Activated gamma-delta T cell treated with anti-CD3 and anti-CD28 coated beads, Interleukin-2, amount 50 U/mL, for 16 hours (primary cell): Measurements from ENCODE around the gene TTC36.
"Not testable (repeated sequence)": the region's sequence is repeated elsewhere in the genome, so short reads cannot be mapped to it uniquely, and the experiment has no call there.

Experiments used
- DNase-seq: peaks from one replicate; pipeline ENCODE4 v3.0.0-alpha.2; 2020; ENCODE audit warnings: low read depth

Gene TTC36, protein sequence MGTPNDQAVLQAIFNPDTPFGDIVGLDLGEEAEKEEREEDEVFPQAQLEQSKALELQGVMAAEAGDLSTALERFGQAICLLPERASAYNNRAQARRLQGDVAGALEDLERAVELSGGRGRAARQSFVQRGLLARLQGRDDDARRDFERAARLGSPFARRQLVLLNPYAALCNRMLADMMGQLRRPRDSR

DNA sequence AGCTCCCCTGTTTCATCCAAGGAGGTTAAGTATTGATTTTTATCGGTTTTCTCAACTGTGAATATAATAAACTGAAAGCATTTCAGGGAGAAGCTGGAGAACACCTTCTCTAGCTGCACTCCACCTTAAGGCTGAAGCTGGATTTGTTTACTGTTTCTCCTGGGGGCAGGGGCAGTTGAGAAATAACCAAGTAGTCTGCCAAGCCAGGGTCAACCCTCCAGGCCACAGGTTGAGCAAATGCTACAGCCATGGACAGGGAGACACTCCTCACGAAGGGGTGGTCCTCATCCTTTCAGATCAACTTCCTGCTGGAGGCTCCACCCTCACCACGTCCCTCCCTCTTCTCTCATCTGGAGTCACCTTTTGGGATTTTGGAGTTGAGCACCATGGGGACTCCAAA lies at the start of gene TTC36:
TSS of gene TTC36 (plus strand) at position 366 of the 400 bp plus-strand sequence. CDS start at position 387, 21 bp downstream.
- no peak for DNase-seq

GRCh38 chr11:118481238-118481637 lies 46.0 kb upstream of the TTC36 start:
- DNase-seq = not testable (repeated sequence)

- DNase-seq = no peak
These were observed 42.9 kb upstream of the TTC36 start for GRCh38 chr11:118484405-118484804.

DNA sequence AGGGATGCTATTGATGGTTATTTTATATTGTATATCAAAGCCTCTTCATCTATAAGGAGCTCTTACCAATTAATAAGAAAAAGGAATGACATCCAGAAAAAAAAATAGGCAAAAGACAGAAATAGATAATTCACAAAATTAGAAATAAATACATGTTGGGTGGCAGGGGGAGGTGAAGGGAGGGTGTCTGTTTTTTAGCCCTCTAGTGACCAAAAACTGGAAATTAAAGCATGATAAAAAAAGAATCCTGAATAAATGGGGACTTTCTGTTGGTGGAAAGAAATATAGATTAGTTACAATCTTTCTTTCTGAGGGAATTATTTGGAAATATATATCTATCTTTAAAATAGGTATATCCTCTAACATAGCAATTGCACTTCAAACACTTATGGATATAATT lies 42.0 kb upstream of the TTC36 start:
- DNase-seq = no peak

DNA sequence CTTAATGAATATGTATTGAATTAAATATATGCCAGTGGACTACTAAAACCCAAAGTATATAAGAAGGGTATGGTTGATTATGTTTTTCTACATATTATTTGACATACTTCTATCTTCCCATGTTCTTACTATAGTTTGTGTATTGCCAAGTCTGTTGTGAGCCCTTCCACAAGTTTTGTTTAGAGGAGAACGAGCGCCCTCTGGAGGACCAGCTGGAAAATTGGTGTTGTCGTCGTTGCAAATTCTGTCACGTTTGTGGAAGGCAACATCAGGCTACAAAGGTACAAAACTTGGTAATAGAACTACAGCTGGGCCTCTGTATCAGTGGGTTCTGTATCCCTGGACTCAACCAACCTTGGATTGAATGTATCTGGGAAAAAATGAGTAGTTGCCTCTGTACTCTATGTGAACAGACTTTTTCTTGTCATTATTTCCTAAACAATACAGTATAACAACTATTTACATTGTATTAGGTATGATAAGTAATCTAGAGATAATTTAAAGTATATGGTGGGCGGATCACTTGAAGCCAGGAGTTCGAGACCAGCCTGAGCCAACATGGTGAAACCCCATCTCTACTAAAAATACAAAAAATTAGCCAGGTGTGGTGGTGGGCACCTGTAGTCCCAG lies 38.7 kb upstream of the TTC36 start:
- peak; percentile 67 for DNase-seq

DNA sequence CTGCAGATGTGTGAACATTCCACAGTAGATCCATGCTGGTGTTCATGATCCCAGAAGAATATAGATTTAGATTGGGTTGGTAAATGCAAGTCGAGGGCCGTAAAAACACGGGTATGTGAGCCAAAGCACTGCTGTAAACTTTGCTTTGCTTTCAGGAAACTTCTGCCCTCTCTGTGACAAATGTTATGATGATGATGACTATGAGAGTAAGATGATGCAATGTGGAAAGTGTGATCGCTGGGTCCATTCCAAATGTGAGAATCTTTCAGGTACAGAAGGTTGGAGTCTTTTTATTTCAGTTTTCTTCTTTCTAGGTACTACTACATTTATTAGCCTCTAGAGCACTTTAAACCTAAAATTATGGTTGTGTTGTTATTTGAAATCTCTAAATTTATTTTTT lies 36.2 kb upstream of the TTC36 start:
- DNase-seq = no peak

GRCh38 chr11:118497831-118498230 lies 29.4 kb upstream of the TTC36 start:
- DNase-seq = no peak

DNA sequence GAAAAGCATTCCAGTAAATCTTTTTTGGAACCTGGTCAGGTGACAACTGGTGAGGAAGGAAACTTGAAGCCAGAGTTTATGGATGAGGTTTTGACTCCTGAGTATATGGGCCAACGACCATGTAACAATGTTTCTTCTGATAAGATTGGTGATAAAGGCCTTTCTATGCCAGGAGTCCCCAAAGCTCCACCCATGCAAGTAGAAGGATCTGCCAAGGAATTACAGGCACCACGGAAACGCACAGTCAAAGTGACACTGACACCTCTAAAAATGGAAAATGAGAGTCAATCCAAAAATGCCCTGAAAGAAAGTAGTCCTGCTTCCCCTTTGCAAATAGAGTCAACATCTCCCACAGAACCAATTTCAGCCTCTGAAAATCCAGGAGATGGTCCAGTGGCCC lies 24.1 kb upstream of the TTC36 start:
- no peak for DNase-seq

DNA sequence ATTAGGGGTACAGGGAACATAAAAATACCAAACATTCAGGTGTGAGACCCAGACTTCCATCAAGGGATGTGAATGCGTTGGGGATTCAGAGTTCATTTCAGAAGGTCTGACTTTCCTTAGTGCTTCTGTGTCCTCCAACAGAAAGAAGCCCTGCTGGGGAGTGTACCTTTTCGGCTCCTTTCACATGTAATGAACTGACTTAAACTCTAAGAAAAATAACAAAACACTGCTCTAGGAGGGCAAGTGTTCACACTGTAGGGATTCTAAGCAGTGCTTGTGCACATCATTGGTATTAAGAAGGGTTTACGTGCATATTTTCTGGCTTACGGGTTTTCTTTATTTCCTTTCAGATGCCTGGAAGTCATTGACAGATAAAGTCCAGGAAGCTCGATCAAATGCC lies 15.7 kb upstream of the TTC36 start:
- DNase-seq = no peak

DNA sequence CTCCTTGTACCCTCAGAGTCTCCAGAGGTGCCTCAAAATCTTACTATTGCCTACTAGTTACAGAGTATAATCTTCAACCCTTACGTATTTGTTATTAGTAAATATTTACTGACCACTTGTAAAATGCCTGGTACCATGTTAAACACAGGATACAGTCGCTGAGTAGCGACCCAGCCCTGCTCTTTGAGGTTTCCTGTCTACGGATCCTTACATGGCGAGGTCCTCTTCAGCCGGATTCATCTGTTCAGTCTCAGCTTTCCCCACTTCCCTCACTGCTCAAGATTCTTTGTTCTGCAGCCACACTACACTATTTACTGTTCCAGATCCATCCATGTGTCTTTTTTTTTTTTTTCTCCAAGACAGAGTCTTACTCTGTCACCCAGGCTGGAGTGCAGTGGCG lies 13.2 kb upstream of the TTC36 start:
- DNase-seq = no peak

DNA sequence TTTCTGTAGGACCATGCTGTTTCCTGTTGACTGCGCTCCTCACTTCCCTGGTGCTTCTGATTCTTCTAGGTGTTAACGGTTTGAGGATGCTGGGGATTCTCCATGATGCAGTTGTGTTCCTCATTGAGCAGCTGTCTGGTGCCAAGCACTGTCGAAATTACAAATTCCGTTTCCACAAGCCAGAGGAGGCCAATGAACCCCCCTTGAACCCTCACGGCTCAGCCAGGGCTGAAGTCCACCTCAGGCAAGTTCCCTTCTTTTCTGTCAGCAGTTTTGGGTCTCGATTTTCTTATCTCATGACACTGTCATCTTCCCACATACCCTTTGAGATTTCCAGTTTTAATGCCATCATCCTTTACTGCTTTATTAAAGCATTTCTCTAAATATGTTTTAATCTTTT lies 7.7 kb upstream of the TTC36 start:
- no peak for DNase-seq

GRCh38 chr11:118521892-118522311 lies 5.4 kb upstream of the TTC36 start:
- no peak for DNase-seq

- no peak for DNase-seq
These were observed 4.7 kb upstream of the TTC36 start for GRCh38 chr11:118522571-118523072.

DNA sequence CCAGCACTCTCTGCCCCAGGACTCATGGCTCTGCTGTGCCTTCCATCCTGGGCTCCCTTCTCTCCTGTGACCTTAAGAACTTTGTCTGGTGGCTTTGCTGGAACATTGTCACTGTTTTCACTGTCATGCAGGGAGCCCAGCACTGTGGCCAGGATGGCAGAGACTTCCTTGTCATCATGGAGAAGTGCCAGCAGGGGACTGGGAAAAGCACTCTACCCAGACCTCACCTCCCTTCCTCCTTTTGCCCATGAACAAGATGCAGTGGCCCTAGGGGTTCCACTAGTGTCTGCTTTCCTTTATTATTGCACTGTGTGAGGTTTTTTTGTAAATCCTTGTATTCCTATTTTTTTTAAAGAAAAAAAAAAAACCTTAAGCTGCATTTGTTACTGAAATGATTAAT lies 2.9 kb upstream of the TTC36 start:
- DNase-seq = no peak

DNA sequence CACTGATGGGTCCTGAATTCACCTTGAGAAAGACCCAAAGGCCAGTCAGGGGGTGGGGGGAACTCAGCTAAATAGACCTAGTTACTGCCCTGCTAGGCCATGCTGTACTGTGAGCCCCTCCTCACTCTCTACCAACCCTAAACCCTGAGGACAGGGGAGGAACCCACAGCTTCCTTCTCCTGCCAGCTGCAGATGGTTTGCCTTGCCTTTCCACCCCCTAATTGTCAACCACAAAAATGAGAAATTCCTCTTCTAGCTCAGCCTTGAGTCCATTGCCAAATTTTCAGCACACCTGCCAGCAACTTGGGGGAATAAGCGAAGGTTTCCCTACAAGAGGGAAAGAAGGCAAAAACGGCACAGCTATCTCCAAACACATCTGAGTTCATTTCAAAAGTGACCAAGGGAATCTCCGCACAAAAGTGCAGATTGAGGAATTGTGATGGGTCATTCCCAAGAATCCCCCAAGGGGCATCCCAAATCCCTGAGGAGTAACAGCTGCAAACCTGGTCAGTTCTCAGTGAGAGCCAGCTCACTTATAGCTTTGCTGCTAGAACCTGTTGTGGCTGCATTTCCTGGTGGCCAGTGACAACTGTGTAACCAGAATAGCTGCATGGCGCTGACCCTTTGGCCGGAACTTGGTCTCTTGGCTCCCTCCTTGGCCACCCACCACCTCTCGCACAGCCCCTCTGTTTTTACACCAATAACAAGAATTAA lies 2.4 kb upstream of the TTC36 start:
- no peak for DNase-seq

- DNase-seq = no peak
These were observed 586 bp upstream of the TTC36 start for GRCh38 chr11:118526688-118527087.

- DNase-seq = no peak
These were observed 1.2 kb downstream of the TTC36 start for GRCh38 chr11:118528511-118528910.

DNA sequence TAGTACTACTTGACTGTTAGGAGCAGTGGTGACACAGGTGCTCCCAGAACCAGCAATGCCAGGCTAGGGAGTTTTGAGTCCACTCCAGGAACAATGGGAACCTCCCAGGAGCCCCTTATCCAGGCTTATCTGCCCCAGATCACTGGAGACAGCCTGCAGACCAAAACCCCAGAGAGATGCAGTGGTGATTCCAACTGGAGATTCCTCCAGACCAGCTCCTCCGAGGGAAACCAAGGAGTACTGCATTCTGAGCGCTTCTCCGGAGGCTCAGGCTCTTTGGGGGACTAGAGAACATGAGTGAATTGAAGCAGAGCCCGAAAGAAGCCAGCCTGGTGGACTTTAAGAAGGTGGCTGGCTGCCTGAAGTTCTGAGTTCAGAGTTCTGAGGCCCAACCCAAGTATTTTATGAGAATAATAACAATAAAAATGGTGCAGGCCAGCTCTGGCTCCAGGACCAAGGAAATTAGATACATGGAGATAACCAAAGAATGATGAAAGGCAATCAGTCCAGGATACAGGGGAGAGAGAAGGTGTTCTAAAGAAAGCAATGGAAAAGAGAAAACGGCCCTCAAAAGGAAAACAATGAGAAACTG lies 2.4 kb downstream of the TTC36 start:
- no peak for DNase-seq

- no peak for DNase-seq
These were observed 3.0 kb downstream of the TTC36 start for GRCh38 chr11:118530180-118530682.

DNA sequence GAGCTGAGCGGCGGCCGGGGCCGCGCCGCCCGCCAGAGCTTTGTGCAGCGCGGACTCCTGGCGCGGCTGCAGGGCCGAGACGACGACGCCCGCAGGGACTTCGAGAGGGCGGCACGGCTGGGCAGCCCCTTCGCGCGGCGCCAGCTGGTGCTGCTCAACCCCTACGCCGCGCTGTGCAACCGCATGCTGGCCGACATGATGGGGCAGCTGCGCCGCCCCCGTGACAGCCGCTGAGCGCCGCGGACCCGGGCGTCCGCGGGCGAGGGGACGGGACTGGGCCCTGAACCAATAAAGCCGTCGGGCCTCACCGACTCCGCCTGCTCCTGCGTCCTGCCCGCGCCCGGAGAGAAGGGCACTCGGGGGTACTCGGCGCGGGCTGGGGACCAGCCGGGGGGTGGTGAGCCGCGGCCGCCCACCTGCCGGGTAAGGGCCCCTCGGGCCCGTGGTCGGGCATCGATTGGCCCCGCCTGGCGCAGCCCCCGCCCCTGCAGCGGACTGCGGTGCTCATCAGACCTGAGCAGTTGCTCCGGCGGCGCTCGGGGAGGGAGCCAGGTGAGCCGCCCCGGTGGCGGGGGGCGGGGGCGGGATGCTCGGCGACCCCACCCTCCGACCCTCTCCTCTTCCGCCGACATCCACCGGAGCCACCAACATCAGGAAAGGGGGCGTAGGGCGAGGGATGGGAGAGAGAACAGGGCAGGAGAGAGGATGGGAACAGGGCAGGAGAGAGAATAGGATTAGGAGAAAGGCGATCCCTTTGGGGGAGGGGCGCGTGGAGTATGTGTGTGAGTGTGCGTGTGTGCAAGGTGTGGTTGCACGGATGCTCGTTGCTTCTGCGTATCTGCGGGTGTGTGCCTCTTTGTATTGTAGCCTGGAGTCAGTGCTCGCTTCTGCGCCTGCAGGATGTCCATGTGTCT lies 3.7 kb downstream of the TTC36 start, which contains the start of gene TMEM25:
TSS of gene TMEM25 (plus strand) at position 510 of the 914 bp plus-strand sequence. CDS start 610 bp downstream, outside the sequence.
- DNase-seq = peak; percentile 58

DNA sequence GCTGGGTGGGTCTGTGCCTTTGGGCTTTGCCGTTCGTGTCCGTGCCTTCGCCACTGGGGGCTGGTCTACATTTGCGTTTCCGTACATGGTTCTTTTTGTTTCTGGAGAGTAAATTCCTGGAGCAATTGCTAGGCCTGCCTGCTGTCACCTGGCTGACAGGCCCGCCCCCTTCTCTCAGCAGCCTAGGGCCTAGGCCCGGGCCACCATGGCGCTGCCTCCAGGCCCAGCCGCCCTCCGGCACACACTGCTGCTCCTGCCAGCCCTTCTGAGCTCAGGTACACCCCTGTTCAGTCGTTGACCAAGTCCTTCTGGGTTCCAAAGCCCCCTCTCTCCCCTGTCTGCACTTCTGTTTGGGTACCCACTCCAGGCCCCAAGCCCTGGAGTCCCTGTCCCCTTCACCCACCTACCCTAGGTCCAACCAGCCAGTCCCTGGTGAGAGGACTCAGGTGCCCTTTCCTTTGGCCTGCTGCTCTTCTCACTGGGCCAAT lies 4.4 kb downstream of the TTC36 start:
- no peak for DNase-seq
